Body of pancreas (tissue), 4 donors: ENCODE data around the gene CEACAM6.

Source experiments
- CTCF ChIP-seq, 7 experiments: fragments of 450-650 bp in 4 of 7; fragments of 200-600 bp in 3 of 7; sonication (generic) in 3 of 7; IDR thresholded peaks; one replicate each; pipeline ENCODE4 v1.5.1; 2016 to 2019; ENCODE audit warnings: antibody characterized with exemption in 7 of 7
- POLR2A ChIP-seq, 3 donors: fragments of 450-650 bp; IDR thresholded peaks; one replicate each; pipeline ENCODE4 v1.6.1; 2016; ENCODE audit warnings: antibody characterized with exemption in 3 of 3, mild to moderate bottlenecking in 2 of 3

- TF ChIP-seq POLR2A (IDR thresholded peaks at IDR 0.05), result no peak
- no peak for TF ChIP-seq CTCF (IDR thresholded peaks at IDR 0.05)
Measured at GRCh38 chr19:41720103-41720502, 35.2 kb upstream of the CEACAM6 start.
